ENCODE data around the gene APBB1. TPM values are rescaled to one million over a fixed set of nuclear protein-coding genes. Genes with fewer than 3 reads are reported as not detected.

APBB1 gene
- total RNA-seq, 1 experiment from 2014 or later: 12.4 TPM

DNA sequence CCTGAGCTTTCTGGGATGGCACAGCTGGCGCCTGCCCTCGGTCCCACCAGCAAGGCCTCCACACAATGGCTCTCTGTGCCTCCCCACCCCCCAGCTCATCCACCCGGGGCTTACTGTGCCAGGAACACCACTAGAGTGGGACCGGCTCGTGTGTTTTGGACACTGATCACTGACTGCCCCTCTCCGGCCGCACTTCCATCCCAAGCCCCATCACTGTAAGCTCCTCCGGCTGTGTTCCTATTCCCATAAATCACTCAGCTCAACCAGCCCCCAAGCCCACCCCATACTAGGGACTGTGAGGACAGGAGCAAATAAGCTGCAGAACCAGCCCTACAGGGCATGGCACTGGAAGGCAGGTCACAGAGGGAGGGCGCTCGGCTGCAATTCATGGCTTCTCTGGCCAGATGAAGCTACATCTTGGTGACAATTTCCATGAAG, 7.3 kb downstream of the APBB1 start:
- intact Hi-C loops (cut with micrococcal nuclease): no loop called here
- no peak for DNase-seq (ENCODE audit: low read depth, low spot score)
- Histone ChIP-seq H3K9me3 (ENCODE audit: control insufficient read depth in 1 of 2, insufficient read depth in 1 of 2, low read depth in 1 of 2, low read length in 2 of 2) (no peaks in the 10 kb centered on the region), H3K4me2 (ENCODE audit: low read length) (no peak overlapping the region), H4K20me1 (ENCODE audit: insufficient read depth) (no peaks in the 10 kb centered on the region), H3K4me1 (ENCODE audit: control insufficient read depth in 1 of 2, insufficient read depth in 2 of 2, low read length in 2 of 2) (no peaks in the 10 kb centered on the region), H3K9ac (ENCODE audit: low read length) (no peak overlapping the region), H3K79me2 (ENCODE audit: insufficient read depth, low read length) (no peaks in the 10 kb centered on the region), H3K27me3 (ENCODE audit: insufficient read depth, low read length) (no peaks in the 10 kb centered on the region), H3K9me2 (ENCODE audit: insufficient read depth) (no peaks in the 10 kb centered on the region), H3K4me3 (replicated peaks in 1 of 2; ENCODE audit: low read depth in 1 of 2, low read length in 2 of 2) (no peak overlapping the region), H3K27ac (ENCODE audit: low read depth, low read length) (no peak overlapping the region), H2AFZ (ENCODE audit: low read depth, low read length, poor library complexity, severe bottlenecking) (no peak overlapping the region), H3K36me3 (ENCODE audit: control insufficient read depth in 1 of 2, insufficient read depth in 2 of 2, low read length in 2 of 2) (no peaks in the 10 kb centered on the region)
- BruUV-seq (replicated peaks): no TSS peak
- CTCF ChIA-PET: no interaction called here
- no peak for ATAC-seq
- POLR2A ChIA-PET: no interaction called here
- RAD21 ChIA-PET (ENCODE audit: low non-redundant PET in 1 of 2, low total read pairs in 2 of 2, uncharacterized antibody in 2 of 2, unreplicated experiment in 2 of 2): no interaction called here
- TF ChIP-seq, protein P1, sequence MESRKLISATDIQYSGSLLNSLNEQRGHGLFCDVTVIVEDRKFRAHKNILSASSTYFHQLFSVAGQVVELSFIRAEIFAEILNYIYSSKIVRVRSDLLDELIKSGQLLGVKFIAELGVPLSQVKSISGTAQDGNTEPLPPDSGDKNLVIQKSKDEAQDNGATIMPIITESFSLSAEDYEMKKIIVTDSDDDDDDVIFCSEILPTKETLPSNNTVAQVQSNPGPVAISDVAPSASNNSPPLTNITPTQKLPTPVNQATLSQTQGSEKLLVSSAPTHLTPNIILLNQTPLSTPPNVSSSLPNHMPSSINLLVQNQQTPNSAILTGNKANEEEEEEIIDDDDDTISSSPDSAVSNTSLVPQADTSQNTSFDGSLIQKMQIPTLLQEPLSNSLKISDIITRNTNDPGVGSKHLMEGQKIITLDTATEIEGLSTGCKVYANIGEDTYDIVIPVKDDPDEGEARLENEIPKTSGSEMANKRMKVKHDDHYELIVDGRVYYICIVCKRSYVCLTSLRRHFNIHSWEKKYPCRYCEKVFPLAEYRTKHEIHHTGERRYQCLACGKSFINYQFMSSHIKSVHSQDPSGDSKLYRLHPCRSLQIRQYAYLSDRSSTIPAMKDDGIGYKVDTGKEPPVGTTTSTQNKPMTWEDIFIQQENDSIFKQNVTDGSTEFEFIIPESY (IDR thresholded peaks at IDR 0.05; ENCODE audit: extremely low read depth, insufficient replicate concordance, low read length): no peak
- TF ChIP-seq SRF (IDR thresholded peaks at IDR 0.05; ENCODE audit: low read depth) (no peak), EZH2phosphoT487 (IDR thresholded peaks at IDR 0.05; ENCODE audit: borderline replicate concordance) (no peak), CEBPB (IDR thresholded peaks at IDR 0.05; ENCODE audit: low read depth) (no peak), SIN3A (IDR thresholded peaks at IDR 0.05; ENCODE audit: low read depth) (no peak), EGR1 (IDR thresholded peaks at IDR 0.05; ENCODE audit: low read depth) (no peak), CBX3 (IDR thresholded peaks at IDR 0.05; ENCODE audit: low read depth) (no peak), EZH2 (IDR thresholded peaks at IDR 0.05) (no peak), POLR2A (IDR thresholded peaks at IDR 0.05; ENCODE audit: borderline replicate concordance, extremely low read depth, insufficient read depth, insufficient read length) (no peak), JUND (IDR thresholded peaks at IDR 0.05) (no peak), SP1 (IDR thresholded peaks at IDR 0.05; ENCODE audit: low read depth) (no peak), TCF7L2 (IDR thresholded peaks at IDR 0.05; ENCODE audit: borderline replicate concordance, extremely low read depth, insufficient read depth, insufficient read length) (no peak), FOSL1 (IDR thresholded peaks at IDR 0.05; ENCODE audit: low read depth) (no peak), YY1 (IDR thresholded peaks at IDR 0.05; ENCODE audit: extremely low read depth, insufficient replicate concordance, low read depth, low read length) (no peak), ELF1 (IDR thresholded peaks at IDR 0.05; ENCODE audit: borderline replicate concordance, low read depth) (no peak)
- TF ChIP-seq, protein P2, sequence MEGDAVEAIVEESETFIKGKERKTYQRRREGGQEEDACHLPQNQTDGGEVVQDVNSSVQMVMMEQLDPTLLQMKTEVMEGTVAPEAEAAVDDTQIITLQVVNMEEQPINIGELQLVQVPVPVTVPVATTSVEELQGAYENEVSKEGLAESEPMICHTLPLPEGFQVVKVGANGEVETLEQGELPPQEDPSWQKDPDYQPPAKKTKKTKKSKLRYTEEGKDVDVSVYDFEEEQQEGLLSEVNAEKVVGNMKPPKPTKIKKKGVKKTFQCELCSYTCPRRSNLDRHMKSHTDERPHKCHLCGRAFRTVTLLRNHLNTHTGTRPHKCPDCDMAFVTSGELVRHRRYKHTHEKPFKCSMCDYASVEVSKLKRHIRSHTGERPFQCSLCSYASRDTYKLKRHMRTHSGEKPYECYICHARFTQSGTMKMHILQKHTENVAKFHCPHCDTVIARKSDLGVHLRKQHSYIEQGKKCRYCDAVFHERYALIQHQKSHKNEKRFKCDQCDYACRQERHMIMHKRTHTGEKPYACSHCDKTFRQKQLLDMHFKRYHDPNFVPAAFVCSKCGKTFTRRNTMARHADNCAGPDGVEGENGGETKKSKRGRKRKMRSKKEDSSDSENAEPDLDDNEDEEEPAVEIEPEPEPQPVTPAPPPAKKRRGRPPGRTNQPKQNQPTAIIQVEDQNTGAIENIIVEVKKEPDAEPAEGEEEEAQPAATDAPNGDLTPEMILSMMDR (IDR thresholded peaks at IDR 0.05 in 2 of 3, conservative IDR thresholded peaks at IDR 0.05 in 1 of 3; ENCODE audit: borderline replicate concordance in 1 of 3, insufficient read depth in 1 of 3, low read depth in 2 of 3, low read length in 2 of 3): no peak
- TF ChIP-seq, protein P3, sequence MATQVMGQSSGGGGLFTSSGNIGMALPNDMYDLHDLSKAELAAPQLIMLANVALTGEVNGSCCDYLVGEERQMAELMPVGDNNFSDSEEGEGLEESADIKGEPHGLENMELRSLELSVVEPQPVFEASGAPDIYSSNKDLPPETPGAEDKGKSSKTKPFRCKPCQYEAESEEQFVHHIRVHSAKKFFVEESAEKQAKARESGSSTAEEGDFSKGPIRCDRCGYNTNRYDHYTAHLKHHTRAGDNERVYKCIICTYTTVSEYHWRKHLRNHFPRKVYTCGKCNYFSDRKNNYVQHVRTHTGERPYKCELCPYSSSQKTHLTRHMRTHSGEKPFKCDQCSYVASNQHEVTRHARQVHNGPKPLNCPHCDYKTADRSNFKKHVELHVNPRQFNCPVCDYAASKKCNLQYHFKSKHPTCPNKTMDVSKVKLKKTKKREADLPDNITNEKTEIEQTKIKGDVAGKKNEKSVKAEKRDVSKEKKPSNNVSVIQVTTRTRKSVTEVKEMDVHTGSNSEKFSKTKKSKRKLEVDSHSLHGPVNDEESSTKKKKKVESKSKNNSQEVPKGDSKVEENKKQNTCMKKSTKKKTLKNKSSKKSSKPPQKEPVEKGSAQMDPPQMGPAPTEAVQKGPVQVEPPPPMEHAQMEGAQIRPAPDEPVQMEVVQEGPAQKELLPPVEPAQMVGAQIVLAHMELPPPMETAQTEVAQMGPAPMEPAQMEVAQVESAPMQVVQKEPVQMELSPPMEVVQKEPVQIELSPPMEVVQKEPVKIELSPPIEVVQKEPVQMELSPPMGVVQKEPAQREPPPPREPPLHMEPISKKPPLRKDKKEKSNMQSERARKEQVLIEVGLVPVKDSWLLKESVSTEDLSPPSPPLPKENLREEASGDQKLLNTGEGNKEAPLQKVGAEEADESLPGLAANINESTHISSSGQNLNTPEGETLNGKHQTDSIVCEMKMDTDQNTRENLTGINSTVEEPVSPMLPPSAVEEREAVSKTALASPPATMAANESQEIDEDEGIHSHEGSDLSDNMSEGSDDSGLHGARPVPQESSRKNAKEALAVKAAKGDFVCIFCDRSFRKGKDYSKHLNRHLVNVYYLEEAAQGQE (IDR thresholded peaks at IDR 0.05; ENCODE audit: low read depth): no peak
- TF ChIP-seq, protein P4, sequence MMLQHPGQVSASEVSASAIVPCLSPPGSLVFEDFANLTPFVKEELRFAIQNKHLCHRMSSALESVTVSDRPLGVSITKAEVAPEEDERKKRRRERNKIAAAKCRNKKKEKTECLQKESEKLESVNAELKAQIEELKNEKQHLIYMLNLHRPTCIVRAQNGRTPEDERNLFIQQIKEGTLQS (IDR thresholded peaks at IDR 0.05): no peak
- TF ChIP-seq, protein P5, sequence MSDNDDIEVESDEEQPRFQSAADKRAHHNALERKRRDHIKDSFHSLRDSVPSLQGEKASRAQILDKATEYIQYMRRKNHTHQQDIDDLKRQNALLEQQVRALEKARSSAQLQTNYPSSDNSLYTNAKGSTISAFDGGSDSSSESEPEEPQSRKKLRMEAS (IDR thresholded peaks at IDR 0.05): no peak

Data from HCT116 (cell line).